OCI-LY7 (cell line): ENCODE data around the gene PHTF1. TPM values are rescaled to one million over a fixed set of nuclear protein-coding genes. Genes with fewer than 3 reads are reported as not detected.

ENCODE experiments used
- BruUV-seq: library from RNA; stranded (reverse); fragments of 400-500 nt; replicated peaks from 2 replicates; lab custom pipeline; 2021; lab: Mats Ljungman, UMichigan
- CTCF ChIA-PET: fragments of 300-600 bp; sonication (Branson Sonifier 250); formaldehyde crosslinking; loops from one replicate; lab custom pipeline; 2022; ENCODE audit warnings: antibody characterized with exemption; ENCODE audit not compliant: unreplicated experiment; lab: Charles Lee
- POLR2A ChIA-PET: fragments of 300-600 bp; sonication (Branson Sonifier 250); formaldehyde crosslinking; loops from one replicate; lab custom pipeline; 2022; ENCODE audit warnings: antibody characterized with exemption; lab: Charles Lee
- DNase-seq: peaks from one replicate; pipeline ENCODE4 v3.0.0-alpha.2; 2015; ENCODE audit warnings: low spot score
- H2AFZ ChIP-seq: fragments of 200-600 bp; sonication (generic), shearing (Covaris generic); 2 replicates; pipeline ENCODE4 v1.6.1; 2014; ENCODE audit warnings: mild to moderate bottlenecking, antibody characterized with exemption, low read length, moderate library complexity
- H3K27ac ChIP-seq: fragments of 200-600 bp; sonication (generic); 2 replicates; pipeline ENCODE4 v1.5.1; 2014; ENCODE audit warnings: mixed run types, low read depth, mild to moderate bottlenecking, moderate library complexity, low read length, inconsistent platforms; ENCODE audit not compliant: poor library complexity, severe bottlenecking
- H3K36me3 ChIP-seq: fragments of 200-600 bp; sonication (generic); 2 replicates; pipeline ENCODE4 v1.6.1; 2014; ENCODE audit warnings: mild to moderate bottlenecking, antibody characterized with exemption, low read length, moderate library complexity, mixed read lengths; ENCODE audit not compliant: insufficient read depth
- H3K4me1 ChIP-seq: fragments of 200-600 bp; sonication (generic); 2 replicates; pipeline ENCODE4 v1.5.1; 2014; ENCODE audit warnings: mild to moderate bottlenecking, low read length; ENCODE audit not compliant: insufficient read depth, poor library complexity, severe bottlenecking
- H3K4me2 ChIP-seq: fragments of 200-600 bp; sonication (generic); 2 replicates; pipeline ENCODE4 v1.6.1; 2014; ENCODE audit warnings: mild to moderate bottlenecking, low read length
- H3K4me3 ChIP-seq: fragments of 200-600 bp; sonication (generic); 2 replicates; pipeline ENCODE4 v1.5.1; 2014; ENCODE audit warnings: mild to moderate bottlenecking, low read depth, low read length; ENCODE audit not compliant: poor library complexity, severe bottlenecking
- H3K79me2 ChIP-seq: fragments of 200-600 bp; sonication (generic); 2 replicates; pipeline ENCODE4 v1.6.1; 2016; ENCODE audit warnings: low read depth, mild to moderate bottlenecking, low read length, moderate library complexity, mixed read lengths; ENCODE audit not compliant: insufficient read depth
- H3K9me2 ChIP-seq: fragments of 200-600 bp; sonication (generic); 2 replicates; pipeline ENCODE4 v1.6.1; 2016; ENCODE audit warnings: mild to moderate bottlenecking, low read length, mixed read lengths; ENCODE audit not compliant: insufficient read depth
- H3K9me3 ChIP-seq: fragments of 200-600 bp; sonication (generic); 2 replicates; pipeline ENCODE4 v1.6.1; 2014; ENCODE audit warnings: mild to moderate bottlenecking, mixed run types, low read length, mixed read lengths
- H4K20me1 ChIP-seq: fragments of 200-600 bp; sonication (generic); 2 replicates; pipeline ENCODE4 v1.6.1; 2014; ENCODE audit warnings: mild to moderate bottlenecking, antibody characterized with exemption, low read length, moderate library complexity, mixed read lengths; ENCODE audit not compliant: insufficient read depth
- CTCF ChIP-seq: fragments of 200-600 bp; sonication (generic); conservative IDR thresholded peaks from 2 replicates; pipeline ENCODE4 v1.5.1; 2014; ENCODE audit warnings: mild to moderate bottlenecking, antibody characterized with exemption, low read length, moderate library complexity, mixed read lengths
- EZH2phosphoT487 ChIP-seq: fragments of 200-600 bp; sonication (generic); IDR thresholded peaks from 2 replicates; pipeline ENCODE4 v1.6.1; 2018; ENCODE audit warnings: low read depth, borderline replicate concordance, mild to moderate bottlenecking, mixed run types, antibody characterized with exemption, low read length, moderate library complexity, mixed read lengths
- intact Hi-C: fragments of 100-400 bp; cut with micrococcal nuclease; formaldehyde crosslinking; loops from one replicate; pipeline ENCODE4 v1.10.0; 2022; ENCODE audit not compliant: unreplicated experiment
- total RNA-seq, 2 experiments: library from RNA; depleted of rRNA in 1 of 2; stranded (reverse); fragments of >200 nt in 1 of 2; shearing (Covaris generic) in 1 of 2; gene quantifications; 2 replicates each; pipeline ENCODE4 v1.2.3, GENCODE V29; 2014 to 2022

Gene PHTF1
- total RNA-seq, 2 experiments from 2014 or later, result 11.8 to 18.8 TPM

DNA sequence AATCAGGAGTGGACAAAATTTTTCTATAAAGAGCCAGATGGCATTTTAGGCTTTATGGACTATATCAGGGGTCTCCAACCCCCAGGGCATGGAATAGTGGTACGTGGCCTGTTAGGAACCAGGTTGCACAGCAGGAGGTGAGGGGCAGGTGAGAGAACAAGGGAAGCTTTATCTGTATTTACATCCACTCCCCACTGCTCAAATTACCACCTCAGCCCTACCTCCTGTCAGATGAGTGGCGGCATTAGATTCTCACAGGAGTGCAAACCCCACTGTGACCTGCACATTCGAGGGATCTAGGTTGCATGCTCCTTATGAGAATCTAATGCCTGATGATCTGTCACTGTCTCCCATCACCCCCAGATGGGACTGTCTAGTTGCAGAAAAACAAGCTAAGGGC lies 13.9 kb downstream of the PHTF1 start:
- H2AFZ ChIP-seq, result no peak overlapping the region
- no peak overlapping the region for H3K4me2 ChIP-seq
- no peak for DNase-seq
- no peaks in the 10 kb centered on the region for H3K4me1 ChIP-seq
- no peak overlapping the region for H3K4me3 ChIP-seq
- no peaks in the 10 kb centered on the region for H3K79me2 ChIP-seq
- H4K20me1 ChIP-seq, result no peaks in the 10 kb centered on the region
- BruUV-seq, result no TSS peak
- no peak for TF ChIP-seq CTCF
- no peak for TF ChIP-seq EZH2phosphoT487
- H3K9me3 ChIP-seq, result no peaks in the 10 kb centered on the region
- no peak overlapping the region for H3K27ac ChIP-seq
- intact Hi-C loops, result no loop called here
- POLR2A ChIA-PET, result no interaction called here
- H3K36me3 ChIP-seq, result peaks cover 5% of the 10 kb centered on the region
- H3K9me2 ChIP-seq, result no peaks in the 10 kb centered on the region
- CTCF ChIA-PET, result no interaction called here

GRCh38 chr1:113744114-113744513 lies 15.2 kb downstream of the PHTF1 start:
- peaks cover 2% of the 10 kb centered on the region for H3K36me3 ChIP-seq
- H3K9me2 ChIP-seq, result no peaks in the 10 kb centered on the region
- H3K9me3 ChIP-seq, result no peaks in the 10 kb centered on the region
- no peaks in the 10 kb centered on the region for H3K79me2 ChIP-seq
- no peak overlapping the region for H3K27ac ChIP-seq
- no peak overlapping the region for H2AFZ ChIP-seq
- no peak for DNase-seq
- intact Hi-C loops, result no loop called here
- no peak overlapping the region for H3K4me2 ChIP-seq
- TF ChIP-seq EZH2phosphoT487, result no peak
- TF ChIP-seq CTCF, result no peak
- ChIA-PET POLR2A (interaction anchor here (0.6 to 0.7 kb wide), 2 partner anchors 33 to 63 kb away, joined by 3 to 4 read pairs; no protein-coding TSS in a partner anchor), CTCF (no interaction called here)
- no peak overlapping the region for H3K4me3 ChIP-seq
- no peaks in the 10 kb centered on the region for H3K4me1 ChIP-seq
- BruUV-seq, result no TSS peak
- no peaks in the 10 kb centered on the region for H4K20me1 ChIP-seq

- BruUV-seq, result no TSS peak
- Histone ChIP-seq H3K4me1 (no peaks in the 10 kb centered on the region), H3K9me3 (no peaks in the 10 kb centered on the region), H3K9me2 (no peaks in the 10 kb centered on the region), H2AFZ (no peak overlapping the region), H3K4me3 (no peak overlapping the region), H3K27ac (no peak overlapping the region), H4K20me1 (no peaks in the 10 kb centered on the region), H3K79me2 (no peaks in the 10 kb centered on the region), H3K36me3 (no peaks in the 10 kb centered on the region; the same call in 1 of the 2 replicates), H3K4me2 (no peak overlapping the region)
- POLR2A ChIA-PET, result interaction anchor here (0.6 to 1.2 kb wide), 2 partner anchors 43 to 1263 kb away, joined by 3 read pairs; no protein-coding TSS in a partner anchor
- CTCF ChIA-PET, result no interaction called here
- TF ChIP-seq CTCF (no peak), EZH2phosphoT487 (no peak)
- no peak for DNase-seq
- intact Hi-C loops, result no loop called here
Observed at GRCh38 chr1:113742515-113742914, 16.8 kb downstream of the PHTF1 start.
